Kidney (tissue), 14 donors: ENCODE measurements around the gene PCSK1N. TPM values are rescaled to one million over a fixed set of nuclear protein-coding genes. Genes with fewer than 3 reads are reported as not detected.

Experiments used
- DNase-seq, 5 donors: peaks; one replicate each; pipeline ENCODE4 v3.0.0-alpha.2; 2013 to 2020
- FAIRE-seq: peaks from 2 replicates; lab custom pipeline; 2012; peaks lifted over from hg19 to GRCh38; lab: Jason Lieb, UNC
- H3K27ac ChIP-seq, 2 donors: one replicate each; pipeline ENCODE4 v1.7.0; 2013; ENCODE audit warnings: low read depth in 2 of 2, low read length in 2 of 2, inconsistent platforms in 1 of 2
- H3K27me3 ChIP-seq: one replicate; pipeline ENCODE4 v1.7.1; 2013; ENCODE audit warnings: low read length, inconsistent platforms; ENCODE audit not compliant: control insufficient read depth, insufficient read depth
- H3K36me3 ChIP-seq, 3 donors: one replicate each; pipeline versions ENCODE4 v1.7.0 to v1.7.1; 2013; ENCODE audit warnings: low read length in 3 of 3, control low read depth in 1 of 3, inconsistent platforms in 1 of 3; ENCODE audit not compliant: insufficient read depth in 3 of 3, control insufficient read depth in 2 of 3
- H3K4me1 ChIP-seq, 3 donors: one replicate each; pipeline versions ENCODE4 v1.7.0 to v1.7.1; 2013; ENCODE audit warnings: low read length in 3 of 3, inconsistent platforms in 1 of 3, low read depth in 1 of 3; ENCODE audit not compliant: control insufficient read depth in 2 of 3, insufficient read depth in 2 of 3
- H3K4me3 ChIP-seq, 3 donors: one replicate each; pipeline versions ENCODE4 v1.7.0 to v1.8.1; 2013; ENCODE audit warnings: low read length in 3 of 3, control low read depth in 1 of 3, inconsistent platforms in 1 of 3
- H3K9ac ChIP-seq, 3 donors: one replicate each; pipeline versions ENCODE4 v1.7.0 to v1.7.1; 2013; ENCODE audit warnings: low read length in 3 of 3, control low read depth in 1 of 3, inconsistent platforms in 1 of 3
- H3K9me3 ChIP-seq, 3 donors: one replicate each; pipeline versions ENCODE4 v1.7.0 to v1.7.1; 2013; ENCODE audit warnings: low read length in 3 of 3, control low read depth in 1 of 3, inconsistent platforms in 1 of 3; ENCODE audit not compliant: control insufficient read depth in 2 of 3, insufficient read depth in 1 of 3
- CTCF ChIP-seq: IDR thresholded peaks from 3 replicates; pipeline ENCODE4 v1.5.1; 2012; ENCODE audit warnings: mild to moderate bottlenecking, moderate library complexity, borderline replicate concordance; ENCODE audit not compliant: insufficient read depth; ENCODE audit errors: extremely low read depth
- intact Hi-C: fragments of 100-400 bp; cut with DNase I; formaldehyde crosslinking; loops from one replicate; pipeline ENCODE4 v1.11.1; 2022
- polyA plus RNA-seq: library from polyadenylated mRNA; stranded (reverse); fragments of 350-450 nt; fragmentation: Illumina TruSeq; extraction: RNeasy Lipid Tissue Mini Kit (QIAGEN cat#74804); gene quantifications from one replicate; pipeline ENCODE4 v1.2.3, GENCODE V29; 2014; ENCODE audit warnings: low read depth, low replicate concordance; ENCODE audit not compliant: insufficient read depth
- total RNA-seq: library from RNA; stranded (reverse); fragmentation: NEBNext Ultra II Directional; extraction: Animal tissue kit (Norgen Biotek cat#: 25700); gene quantifications from one replicate; pipeline ENCODE4 v1.2.1, GENCODE V29; 2021
- donor health status: control.
- donor health status: control.
- donor health status: control.
- donor health status: control.
- donor health status: control.
- donor health status: DM: yes; HTN: yes; CAD: no.
- donor health status: Normal renal cell carcinoma (clear cell type).

The PCSK1N gene
- total and polyA plus RNA-seq, 2 donors from 2014 or later = 131 to 331 TPM

- TF ChIP-seq CTCF = no peak
- Histone ChIP-seq H3K9ac (peak overlapping the region; percentile 65 to 95 (median 71)), H3K9me3 (no peaks in the 10 kb centered on the region), H3K4me1 (peaks cover 0 to 5% (median 2%) of the 10 kb centered on the region in 3 donors), H3K4me3 (peak overlapping the region; percentile 64 to 73 (median 68)), H3K27ac (peak overlapping the region; percentile 95 to 96), H3K36me3 (peaks cover 0 to 4% (median 0%) of the 10 kb centered on the region in 3 donors), H3K27me3 (no peaks in the 10 kb centered on the region)
- DNase-seq (peak; percentile 88 to 94 (median 92)), FAIRE-seq (no peak)
- intact Hi-C loops = no loop called here
These were observed 33.1 kb downstream of the PCSK1N start for GRCh38 chrX:48802089-48802904.

DNA sequence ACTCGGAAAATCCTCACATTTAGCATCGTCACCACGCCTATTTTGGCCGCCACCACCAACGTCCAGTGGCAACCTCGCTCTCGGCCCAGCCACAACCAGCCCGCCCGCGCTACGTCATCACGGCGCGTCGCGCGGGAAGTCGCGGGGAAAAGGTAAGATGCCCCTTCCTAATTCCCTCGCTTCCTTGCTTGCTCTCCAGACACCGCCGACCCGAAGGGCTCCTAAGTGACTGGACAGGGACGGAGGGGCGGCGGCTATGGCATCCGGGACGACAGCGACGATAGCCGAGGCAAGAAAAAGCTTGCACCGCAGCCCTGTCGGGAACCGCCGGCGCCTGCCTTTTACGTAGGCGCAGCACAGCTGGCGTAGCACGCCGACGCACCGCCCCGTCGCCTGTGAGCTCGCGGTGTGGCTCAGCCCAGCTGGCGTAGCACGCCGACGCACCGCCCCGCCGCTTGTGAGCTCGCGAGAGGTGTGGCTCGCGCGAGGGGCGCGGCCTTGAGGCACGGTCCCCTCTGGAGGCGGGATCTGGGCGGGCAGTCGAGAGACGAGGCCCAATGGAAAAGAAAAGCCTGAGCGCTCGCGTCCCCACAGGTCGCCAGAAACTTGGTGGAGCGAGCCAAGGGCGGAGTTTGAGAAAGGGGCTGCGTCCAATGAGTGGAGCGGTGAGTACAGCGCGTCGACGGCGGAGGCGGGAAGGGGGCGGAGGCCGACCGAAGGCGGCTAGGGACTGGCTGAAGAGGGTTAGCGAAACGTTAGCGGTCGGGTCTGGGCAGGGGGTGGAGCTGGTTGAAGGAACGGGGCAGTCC, 33.9 kb downstream of the PCSK1N start, which contains the start of gene HDAC6:
TSS of gene HDAC6 (plus strand) at position 788 of the 809 bp plus-strand sequence. CDS start 626 bp downstream, outside the sequence.
- intact Hi-C loops = no loop called here
- Histone ChIP-seq H3K9ac (peak within 1 kb of the TSS; percentile 81 to 95 (median 89)), H3K27me3 (no peaks in the 10 kb centered on the region), H3K4me1 (peaks cover 0 to 5% (median 2%) of the 10 kb centered on the region in 3 donors), H3K27ac (peak within 1 kb of the TSS; percentile 95 to 96), H3K9me3 (no peaks in the 10 kb centered on the region), H3K36me3 (peaks cover 0 to 4% (median 0%) of the 10 kb centered on the region in 3 donors), H3K4me3 (peak within 1 kb of the TSS; percentile 64 to 92 (median 83))
- DNase-seq (peak; percentile 98 to 99 (median 99)), FAIRE-seq (peak; percentile 97)
- no peak for TF ChIP-seq CTCF

DNA sequence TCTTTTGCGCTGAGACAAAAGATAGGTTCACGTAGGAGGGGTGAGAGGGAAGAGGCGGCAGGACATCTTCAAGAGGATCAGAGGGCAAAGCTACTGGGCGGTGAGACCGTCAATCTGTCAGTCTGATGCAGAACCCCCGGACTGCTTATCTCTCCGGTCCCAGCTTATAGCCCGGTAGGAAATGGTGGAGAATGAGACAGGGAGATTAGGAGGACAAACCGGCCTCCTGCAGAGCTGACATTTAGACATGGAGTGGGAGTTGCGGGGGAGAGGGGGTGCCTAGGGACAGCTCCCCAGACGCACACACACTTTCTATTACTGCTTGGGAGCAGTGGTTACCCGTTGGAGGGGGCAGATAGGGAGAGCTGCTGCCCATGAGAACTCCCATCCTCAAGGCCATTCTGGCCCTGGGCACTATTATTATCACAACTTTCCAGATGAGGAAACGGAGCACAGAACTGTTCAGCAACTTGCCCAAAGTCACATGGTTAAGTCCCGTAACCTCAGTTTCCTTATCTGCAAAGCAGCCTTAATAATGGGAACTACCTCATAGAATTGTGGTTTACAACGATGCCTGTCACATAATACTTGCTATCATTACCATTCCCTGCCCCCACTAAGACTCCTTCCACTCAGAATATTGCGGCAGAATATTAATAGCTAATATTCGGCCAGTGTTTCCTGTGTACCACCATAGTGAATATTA, 34.7 kb downstream of the PCSK1N start:
- DNase-seq = peak in 1 of 5 donors; percentile 12
- no peaks in the 10 kb centered on the region for H3K27me3 ChIP-seq
- no peak for TF ChIP-seq CTCF
- no peaks in the 10 kb centered on the region for H3K9me3 ChIP-seq
- H3K4me3 ChIP-seq = peak overlapping the region; percentile 53 to 92 (median 83)
- peak overlapping the region; percentile 78 to 86 for H3K27ac ChIP-seq
- no peak for FAIRE-seq
- intact Hi-C loops = no loop called here
- H3K4me1 ChIP-seq = peaks cover 0 to 5% (median 2%) of the 10 kb centered on the region in 3 donors
- H3K9ac ChIP-seq = peak overlapping the region in 2 of 3 donors; percentile 81 to 89
- peaks cover 0 to 4% (median 0%) of the 10 kb centered on the region in 3 donors for H3K36me3 ChIP-seq
